ENCODE results near the gene KRTAP29-1.

DNA sequence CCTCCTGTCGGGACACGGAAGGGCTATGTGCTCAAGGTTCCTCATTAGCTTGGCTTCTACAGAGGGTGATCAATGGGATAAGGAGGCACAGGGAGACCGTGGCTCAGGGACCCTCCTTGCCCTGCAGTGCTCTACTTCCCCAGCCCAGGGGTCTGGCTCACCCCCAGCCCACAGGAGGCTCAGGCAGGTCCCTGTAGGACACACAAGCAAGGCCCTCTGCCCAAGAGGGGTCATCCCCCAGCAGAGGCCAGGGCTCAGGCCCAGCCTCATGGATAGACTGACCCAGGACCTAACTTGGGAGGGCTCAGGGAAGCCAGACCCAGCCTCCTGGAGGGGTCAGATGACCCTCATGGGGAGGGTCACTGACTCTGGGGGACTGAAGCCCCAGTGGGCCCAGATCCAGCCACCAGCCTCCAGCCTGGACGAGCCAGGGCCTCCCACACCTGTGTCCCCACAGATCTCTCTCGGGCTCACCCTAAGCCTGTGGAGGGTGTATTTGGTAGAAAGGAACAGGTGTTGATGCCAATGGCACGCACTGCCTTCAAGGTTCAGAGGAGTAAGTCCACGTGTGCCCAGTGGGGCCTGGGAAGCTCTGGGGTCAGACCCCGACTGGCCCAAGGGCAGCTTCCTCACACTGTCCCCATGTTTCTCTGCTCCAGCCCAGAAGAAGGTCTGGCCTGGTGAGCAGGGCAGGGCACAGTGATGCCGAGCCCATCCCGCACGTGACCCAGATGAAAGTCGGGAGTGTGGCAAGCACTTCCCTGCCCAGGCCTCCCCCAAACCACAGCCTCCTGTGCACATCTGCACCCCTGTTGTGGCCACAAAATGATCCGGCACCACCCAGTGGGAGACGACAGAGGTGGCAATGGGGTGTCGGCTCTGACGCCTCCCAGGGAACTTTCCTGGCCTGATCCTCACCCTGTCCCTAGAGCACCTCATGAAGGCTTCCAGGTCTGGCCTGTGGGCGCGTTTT lies 23.8 kb upstream of the KRTAP29-1 start:
- TF ChIP-seq, protein P1, sequence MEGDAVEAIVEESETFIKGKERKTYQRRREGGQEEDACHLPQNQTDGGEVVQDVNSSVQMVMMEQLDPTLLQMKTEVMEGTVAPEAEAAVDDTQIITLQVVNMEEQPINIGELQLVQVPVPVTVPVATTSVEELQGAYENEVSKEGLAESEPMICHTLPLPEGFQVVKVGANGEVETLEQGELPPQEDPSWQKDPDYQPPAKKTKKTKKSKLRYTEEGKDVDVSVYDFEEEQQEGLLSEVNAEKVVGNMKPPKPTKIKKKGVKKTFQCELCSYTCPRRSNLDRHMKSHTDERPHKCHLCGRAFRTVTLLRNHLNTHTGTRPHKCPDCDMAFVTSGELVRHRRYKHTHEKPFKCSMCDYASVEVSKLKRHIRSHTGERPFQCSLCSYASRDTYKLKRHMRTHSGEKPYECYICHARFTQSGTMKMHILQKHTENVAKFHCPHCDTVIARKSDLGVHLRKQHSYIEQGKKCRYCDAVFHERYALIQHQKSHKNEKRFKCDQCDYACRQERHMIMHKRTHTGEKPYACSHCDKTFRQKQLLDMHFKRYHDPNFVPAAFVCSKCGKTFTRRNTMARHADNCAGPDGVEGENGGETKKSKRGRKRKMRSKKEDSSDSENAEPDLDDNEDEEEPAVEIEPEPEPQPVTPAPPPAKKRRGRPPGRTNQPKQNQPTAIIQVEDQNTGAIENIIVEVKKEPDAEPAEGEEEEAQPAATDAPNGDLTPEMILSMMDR (IDR thresholded peaks at IDR 0.05; ENCODE audit: borderline replicate concordance, extremely low read depth, low read length, poor library complexity, severe bottlenecking), result no peak
- no peak for TF ChIP-seq EZH2 (IDR thresholded peaks at IDR 0.05; ENCODE audit: borderline replicate concordance, low read depth, low read length, severe bottlenecking)

All from DND-41 (cell line).